ENCODE measurements around the gene SLC5A12.

DNA sequence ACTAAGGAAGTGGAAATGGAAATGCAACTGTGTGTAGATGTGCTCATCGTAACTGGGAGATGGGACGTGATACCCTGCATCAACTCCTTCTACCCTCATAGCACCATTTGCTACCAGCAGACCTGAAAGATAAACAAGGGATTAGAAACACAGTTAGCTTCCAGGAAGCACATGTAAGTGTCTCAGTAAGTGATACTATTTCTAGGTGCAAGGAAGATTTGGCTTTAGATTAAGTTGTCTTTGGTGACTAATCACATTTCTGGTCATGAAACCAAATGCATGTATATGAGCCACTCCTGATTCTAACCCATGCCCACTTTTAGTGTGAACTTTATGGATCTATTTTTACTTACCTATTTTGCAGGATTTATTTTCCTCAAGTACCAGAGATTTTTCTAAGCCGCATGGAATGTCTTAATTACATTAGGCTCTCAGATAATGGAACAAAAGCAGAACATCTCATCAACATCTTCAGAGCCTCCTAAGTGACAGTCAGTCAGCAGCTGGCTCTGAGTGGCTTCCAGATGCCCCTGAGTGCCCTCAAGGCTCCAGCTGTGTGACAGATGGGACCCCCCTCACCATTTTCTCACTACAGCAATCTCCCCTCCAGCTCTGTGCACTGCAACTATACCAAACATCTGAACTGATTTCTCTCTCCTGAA lies 21.2 kb downstream of the SLC5A12 start:
- TF ChIP-seq, protein P1, sequence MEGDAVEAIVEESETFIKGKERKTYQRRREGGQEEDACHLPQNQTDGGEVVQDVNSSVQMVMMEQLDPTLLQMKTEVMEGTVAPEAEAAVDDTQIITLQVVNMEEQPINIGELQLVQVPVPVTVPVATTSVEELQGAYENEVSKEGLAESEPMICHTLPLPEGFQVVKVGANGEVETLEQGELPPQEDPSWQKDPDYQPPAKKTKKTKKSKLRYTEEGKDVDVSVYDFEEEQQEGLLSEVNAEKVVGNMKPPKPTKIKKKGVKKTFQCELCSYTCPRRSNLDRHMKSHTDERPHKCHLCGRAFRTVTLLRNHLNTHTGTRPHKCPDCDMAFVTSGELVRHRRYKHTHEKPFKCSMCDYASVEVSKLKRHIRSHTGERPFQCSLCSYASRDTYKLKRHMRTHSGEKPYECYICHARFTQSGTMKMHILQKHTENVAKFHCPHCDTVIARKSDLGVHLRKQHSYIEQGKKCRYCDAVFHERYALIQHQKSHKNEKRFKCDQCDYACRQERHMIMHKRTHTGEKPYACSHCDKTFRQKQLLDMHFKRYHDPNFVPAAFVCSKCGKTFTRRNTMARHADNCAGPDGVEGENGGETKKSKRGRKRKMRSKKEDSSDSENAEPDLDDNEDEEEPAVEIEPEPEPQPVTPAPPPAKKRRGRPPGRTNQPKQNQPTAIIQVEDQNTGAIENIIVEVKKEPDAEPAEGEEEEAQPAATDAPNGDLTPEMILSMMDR (IDR thresholded peaks at IDR 0.05), result no peak
- TF ChIP-seq ZFX (IDR thresholded peaks at IDR 0.05; ENCODE audit: borderline replicate concordance), result no peak

All from 22Rv1 (cell line).